Transverse colon (tissue), 4 donors: Measurements from ENCODE around the gene MACF1.

ENCODE experiments used
- EP300 ChIP-seq: sonication (generic); formaldehyde crosslinking; IDR thresholded peaks from one replicate; pipeline ENCODE4 v1.6.1; 2017; ENCODE audit warnings: antibody characterized with exemption, low read depth
- POLR2AphosphoS5 ChIP-seq, 3 donors: sonication (generic); formaldehyde crosslinking; IDR thresholded peaks; one replicate each; pipeline ENCODE4 v1.6.1; 2016; ENCODE audit warnings: antibody characterized with exemption in 3 of 3
- TF ChIP-seq, protein P1 (sequence below), 5 experiments: fragments of 200-600 bp in 3 of 5; fragments of 450-650 bp in 2 of 5; sonication (generic) in 3 of 5; IDR thresholded peaks; 1 replicate in 2 of 5; 2 replicates in 3 of 5; pipeline ENCODE4 v1.5.1; 2016 to 2017; ENCODE audit warnings: antibody characterized with exemption in 5 of 5, inconsistent platforms in 3 of 5, mild to moderate bottlenecking in 2 of 5, moderate library complexity in 1 of 5

- TF ChIP-seq, protein P1, sequence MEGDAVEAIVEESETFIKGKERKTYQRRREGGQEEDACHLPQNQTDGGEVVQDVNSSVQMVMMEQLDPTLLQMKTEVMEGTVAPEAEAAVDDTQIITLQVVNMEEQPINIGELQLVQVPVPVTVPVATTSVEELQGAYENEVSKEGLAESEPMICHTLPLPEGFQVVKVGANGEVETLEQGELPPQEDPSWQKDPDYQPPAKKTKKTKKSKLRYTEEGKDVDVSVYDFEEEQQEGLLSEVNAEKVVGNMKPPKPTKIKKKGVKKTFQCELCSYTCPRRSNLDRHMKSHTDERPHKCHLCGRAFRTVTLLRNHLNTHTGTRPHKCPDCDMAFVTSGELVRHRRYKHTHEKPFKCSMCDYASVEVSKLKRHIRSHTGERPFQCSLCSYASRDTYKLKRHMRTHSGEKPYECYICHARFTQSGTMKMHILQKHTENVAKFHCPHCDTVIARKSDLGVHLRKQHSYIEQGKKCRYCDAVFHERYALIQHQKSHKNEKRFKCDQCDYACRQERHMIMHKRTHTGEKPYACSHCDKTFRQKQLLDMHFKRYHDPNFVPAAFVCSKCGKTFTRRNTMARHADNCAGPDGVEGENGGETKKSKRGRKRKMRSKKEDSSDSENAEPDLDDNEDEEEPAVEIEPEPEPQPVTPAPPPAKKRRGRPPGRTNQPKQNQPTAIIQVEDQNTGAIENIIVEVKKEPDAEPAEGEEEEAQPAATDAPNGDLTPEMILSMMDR (IDR thresholded peaks at IDR 0.05) = no peak
- TF ChIP-seq EP300 = no peak
- no peak for TF ChIP-seq POLR2AphosphoS5 (IDR thresholded peaks at IDR 0.05)
These were observed 242.6 kb downstream of the MACF1 start for GRCh38 chr1:39446986-39447567.
